NCI-H1105 (cell line): ENCODE results near the gene ARHGAP26.

Source experiments
- DNase-seq: peaks from one replicate; lab custom pipeline; 2025; lab: John Stamatoyannopoulos, UW

ARHGAP26 gene

DNA sequence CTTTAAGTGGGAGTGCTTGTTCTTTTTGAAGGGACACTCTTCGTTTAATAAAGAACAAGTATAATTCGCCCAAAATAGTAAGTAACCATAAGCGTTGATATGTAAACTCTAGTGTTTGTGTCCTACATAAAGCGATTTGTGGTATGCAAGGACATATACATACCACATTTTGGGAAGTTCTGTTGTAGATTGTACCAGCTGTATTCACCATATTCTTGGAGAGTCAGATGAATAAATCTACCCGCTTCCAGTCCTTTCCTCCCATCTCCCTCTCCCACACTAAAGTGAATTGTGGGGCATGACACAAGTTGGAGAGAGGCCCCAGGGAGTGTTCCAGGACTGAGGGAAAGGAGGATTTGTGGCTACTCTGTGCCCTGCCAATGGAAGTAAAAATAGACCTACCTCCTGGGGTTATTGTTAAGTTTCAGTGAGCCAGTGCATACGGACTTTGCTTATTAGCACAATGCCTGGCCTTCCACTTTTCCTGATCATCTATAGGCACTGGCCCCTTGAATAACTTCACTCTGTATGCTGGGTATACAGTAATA, 40.6 kb downstream of the ARHGAP26 start:
- no peak for DNase-seq

DNA sequence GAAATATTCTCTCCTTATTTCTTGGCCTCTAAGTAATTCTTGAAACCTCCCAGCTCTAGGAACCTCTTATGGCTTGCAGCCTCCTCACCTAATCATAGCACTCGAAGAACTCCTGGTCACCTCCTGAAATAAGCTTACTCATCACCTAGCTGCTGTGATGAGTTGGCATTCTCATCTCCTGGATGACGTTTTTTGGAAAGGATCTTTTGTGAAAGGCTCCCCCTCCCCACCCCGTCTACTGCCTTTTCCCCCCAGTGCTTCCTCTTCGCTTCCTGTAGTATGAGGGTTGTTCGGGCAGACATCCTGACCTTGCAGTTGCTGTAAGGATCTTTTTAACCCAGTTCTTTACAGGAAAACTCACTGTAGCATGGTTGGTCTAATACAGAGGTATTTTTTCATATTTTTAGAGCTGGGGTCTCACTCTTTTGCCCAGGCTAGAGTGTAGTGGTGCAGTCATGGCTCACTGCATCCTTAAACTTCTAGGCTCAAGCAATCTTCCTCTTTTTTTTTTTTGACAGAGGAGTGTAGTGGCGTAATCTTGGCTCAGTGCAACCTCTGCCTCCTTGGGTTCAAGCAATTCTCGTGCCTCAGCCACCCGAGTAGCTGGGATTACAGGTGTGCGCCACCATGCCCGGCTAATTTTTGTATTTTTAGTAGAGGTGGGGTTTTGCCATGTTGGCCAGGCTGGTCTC, 41.8 kb downstream of the ARHGAP26 start:
- DNase-seq: no peak

DNA sequence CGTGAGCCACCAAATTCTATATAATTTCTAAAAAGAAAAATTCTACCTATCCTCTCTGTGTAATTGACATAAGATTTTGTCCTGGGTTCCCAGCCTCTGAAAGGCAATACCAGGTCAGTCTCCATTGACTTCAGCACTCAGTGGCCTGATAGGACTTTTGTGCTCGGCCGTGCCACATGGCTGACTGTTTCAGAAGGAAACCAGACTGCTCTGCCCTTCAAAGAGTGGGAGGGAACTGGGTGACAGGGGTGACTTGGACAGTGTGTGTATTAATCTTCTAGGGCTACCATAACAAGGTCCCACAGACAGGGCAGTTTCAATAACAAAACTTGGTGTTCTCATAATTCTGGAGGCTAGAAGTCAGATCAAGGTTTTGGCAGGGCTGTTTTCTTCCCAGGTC, 43.0 kb downstream of the ARHGAP26 start:
- no peak for DNase-seq

DNA sequence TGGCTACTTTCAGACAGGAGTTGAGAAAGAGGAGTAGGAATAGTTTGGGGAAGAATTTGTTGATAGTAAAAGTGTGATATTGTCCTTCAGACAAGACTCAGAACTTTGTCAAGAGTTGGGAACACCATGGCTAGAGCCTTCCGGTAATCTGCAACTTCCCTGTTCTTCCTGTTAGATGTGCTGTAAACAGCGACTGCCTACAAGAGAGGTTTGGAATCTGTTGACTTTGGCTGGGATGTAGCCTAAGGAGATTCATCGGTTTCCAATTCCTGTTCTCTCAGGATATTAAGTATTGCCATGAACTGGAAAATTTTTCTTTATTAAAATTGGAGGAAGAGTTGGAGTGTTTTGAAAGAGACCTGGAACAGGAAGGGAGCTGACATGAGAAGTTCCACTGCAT, 43.9 kb downstream of the ARHGAP26 start:
- DNase-seq: no peak

DNA sequence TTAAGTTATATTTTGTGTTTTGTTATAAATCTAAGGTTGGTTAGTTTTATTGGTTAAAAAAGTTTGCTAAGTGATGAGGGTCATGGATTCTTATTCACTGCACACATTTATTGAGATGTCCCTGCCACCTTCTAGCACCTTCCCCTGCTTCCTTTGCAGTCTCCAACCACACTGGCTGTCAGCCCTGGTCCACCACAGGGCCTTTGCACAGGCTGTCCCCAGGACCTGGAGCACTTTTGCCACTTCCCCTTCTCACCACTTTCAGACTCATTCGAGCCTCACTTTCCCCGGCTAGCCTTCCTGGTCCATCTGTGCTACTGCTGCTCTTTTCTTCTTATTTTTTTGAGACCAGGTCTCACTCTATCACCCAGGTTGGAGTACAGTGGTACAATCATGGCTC, 45.3 kb downstream of the ARHGAP26 start:
- no peak for DNase-seq

DNA sequence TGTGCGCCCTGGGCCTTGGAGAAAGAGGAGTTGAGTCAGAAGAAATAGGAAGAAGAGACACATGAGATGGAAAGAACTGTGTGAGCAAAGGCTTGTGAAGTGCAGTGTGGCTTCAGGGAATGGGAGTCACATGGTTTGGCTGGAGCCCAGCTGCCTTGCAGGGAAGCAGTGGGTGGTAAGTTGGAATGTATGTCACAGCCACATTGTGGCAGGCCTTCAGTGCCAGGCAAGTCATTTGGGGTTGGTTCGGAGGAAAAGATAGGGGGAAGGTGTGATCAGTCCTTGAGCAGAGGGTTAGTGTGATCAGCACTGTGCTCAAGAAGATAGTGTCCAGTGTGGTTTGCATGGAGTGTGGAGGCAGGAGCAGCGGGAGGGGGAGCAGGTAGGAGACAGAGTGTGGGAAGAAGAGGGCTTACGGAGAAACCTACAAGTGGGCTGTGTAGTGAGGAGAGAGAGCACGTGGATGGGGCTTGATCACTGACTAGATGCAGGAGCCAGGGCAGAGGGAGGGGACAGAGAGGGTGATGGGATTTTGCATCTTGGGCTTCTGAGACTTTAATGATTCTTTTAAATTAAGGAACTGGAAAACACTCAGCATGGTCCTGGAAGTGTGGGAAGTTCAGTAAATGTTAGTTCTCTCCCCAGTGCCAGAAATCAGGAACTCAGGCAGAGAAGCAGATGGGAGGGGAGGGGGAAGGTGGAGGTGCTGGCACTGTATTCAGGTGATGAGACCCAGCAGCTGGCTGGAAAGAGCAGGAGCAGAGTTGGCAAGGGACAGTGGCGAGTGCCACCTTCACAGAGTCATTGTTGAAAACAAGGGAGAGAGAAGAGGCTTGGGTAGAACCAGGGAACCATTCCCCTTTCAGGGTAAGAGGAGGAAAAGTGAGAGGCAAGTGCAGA, 46.6 kb downstream of the ARHGAP26 start:
- no peak for DNase-seq

DNA sequence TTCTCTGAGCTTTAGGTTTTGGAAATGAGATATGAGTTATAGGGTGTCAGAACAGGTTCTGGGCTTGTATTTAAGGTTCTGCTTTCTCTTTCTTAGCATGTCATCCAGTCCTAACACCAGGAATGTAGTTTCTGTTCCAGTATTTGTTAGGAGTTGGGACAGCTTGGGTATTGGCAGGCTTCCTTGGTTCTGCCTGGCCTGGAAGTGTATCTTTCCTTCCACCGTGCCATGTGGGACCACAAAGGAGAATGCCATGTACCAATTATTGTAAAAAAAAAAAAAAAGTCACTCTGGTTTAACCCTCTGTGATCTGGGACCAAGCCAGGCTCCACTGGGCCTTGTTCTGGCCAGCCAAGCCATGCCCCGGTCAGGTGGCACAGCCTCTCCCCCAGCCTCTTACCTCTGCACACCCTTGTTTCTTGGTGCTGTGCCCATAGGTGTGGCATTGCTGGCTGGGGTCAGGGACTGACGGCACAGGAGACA, 47.8 kb downstream of the ARHGAP26 start:
- DNase-seq: no peak

DNA sequence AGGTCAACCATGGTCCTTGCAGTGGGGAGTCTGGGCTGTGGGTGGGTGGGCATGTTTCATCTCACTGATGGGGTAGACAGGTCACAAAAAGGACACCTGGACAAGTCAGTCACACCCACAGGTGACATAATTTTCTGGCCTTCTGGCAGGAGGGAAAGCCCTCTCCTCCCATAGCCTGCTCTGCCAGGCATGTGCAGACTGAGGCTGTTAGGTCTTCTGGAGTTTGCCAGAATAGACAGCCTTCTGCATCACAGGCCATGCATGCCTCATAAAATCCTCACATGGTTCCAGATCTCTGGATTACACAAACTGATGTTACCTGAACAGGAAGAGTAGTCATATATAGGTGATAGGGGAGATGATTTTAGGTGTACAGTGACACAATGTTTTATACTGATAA, 49.1 kb downstream of the ARHGAP26 start:
- DNase-seq: no peak

DNA sequence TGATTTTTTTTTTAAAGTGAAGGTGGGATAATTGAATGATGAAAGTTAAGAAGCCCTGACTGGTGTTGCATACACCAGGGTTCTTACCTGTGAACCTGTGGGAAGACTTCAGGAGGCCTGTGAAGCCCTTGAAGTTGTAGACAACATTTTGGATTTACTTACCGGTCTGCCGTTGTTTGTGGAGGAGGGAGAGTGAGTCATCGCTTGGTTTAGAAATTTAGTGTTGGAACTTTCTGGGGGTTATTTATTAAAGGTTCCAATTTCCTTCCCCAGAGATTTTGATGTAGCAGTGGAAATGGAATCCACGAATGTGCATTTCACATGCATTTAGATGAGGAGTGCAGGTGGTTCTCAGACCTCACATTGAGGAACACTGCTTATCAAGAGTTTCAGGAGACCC, 49.6 kb downstream of the ARHGAP26 start:
- no peak for DNase-seq

DNA sequence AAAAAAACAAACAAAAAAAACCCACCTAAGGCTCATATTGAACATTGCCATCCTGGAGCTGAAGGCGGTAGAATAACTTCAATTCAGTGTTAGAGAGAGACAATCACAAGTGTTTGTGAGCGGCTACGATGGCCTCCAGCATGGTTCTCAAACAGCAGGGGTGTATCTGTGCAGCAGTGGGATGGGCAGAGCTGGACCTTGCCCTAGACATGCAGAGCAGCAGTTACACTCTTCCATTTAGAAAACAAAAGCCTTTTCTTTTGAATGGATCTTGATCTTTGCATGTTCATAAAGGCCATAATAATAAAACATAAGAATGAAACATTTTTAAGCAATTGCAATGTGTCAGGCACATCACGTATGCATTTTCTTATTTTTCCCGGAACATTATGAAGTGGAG, 50.3 kb downstream of the ARHGAP26 start:
- no peak for DNase-seq

DNA sequence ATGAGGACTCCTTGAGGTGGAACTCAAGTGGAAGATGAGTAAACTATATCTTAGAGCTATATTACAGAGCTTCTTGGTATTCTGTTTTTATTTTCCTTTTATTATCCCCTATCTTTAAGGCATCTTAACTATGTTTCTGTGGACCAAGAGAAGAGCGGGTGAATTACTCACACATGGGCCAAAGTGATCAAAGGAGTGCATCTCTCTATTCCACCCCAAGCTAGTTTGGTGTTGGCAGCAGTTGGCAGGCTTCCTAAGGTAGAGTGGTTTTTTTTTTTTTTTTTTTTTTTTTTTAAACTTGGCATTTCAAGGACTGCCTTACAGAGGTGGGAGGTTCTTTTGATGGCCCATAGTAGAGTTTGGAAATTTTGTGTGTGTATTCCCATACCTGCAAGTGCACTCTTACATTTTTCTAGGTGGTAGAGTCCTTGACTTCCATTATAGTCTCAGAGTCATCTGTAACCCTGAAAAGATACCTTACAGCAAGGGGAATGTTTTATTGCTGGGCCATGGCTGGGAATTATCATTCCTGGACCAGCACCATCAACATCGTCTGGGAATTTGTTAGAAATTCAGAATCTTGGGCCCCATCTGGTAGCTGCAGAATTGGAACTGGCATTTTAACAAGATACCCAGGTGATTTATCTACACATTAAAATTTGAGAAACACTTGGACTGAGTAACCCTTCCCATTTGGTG, 51.0 kb downstream of the ARHGAP26 start:
- no peak for DNase-seq

DNA sequence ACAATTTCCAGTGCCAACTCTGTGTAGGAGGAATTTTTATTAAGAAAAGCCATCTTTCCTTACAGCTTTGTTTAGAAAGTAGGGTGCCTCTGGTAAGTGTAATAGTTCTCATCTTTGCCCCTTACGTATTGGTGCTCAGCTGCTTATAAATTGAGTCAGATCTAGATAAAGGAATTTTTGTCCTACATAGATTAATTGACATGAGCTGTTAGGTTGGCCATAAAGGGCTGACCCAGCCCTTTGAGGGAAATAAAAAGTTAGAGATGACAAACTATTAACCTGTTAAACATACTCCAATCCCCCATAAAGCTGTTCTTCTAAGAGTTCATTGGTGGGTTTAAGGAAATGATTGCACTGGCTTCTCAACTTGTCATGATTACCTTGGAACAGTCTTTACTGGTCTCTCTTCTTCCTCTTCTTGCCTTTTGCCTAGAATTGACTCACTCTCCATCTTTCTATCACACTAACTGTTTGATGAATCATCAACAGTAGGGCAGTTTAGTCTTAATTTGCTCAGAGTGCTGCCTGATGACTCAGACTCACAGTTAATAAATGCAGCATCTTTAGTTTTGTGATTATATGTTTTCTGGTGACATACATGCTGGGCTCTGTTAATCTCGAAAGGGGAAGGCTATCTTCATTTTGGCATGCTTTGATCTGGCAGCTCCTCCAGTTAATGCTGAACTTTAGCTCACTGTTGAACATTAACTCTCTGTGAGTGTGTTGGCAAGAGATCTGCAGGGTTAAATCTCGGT, 51.7 kb downstream of the ARHGAP26 start:
- no peak for DNase-seq

DNA sequence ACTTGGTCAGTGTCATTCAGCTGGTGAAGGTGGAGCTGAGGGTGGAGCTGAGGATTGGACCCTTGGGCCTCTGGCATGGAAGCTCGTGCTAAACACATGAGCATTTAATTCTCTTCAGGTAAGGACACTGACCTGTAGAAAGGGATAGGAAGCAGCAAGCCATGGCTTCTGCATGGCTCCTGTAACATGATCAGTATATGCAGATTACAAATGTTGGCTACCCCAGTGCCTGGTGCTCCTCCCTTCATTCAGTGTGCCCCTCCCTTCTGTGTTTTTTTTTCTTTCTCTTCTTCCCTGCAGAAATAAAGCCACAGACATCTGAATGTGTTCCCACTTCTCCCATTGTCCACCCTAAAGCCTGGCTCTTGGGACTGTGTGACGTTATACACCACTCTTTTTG, 52.9 kb downstream of the ARHGAP26 start:
- DNase-seq: no peak

DNA sequence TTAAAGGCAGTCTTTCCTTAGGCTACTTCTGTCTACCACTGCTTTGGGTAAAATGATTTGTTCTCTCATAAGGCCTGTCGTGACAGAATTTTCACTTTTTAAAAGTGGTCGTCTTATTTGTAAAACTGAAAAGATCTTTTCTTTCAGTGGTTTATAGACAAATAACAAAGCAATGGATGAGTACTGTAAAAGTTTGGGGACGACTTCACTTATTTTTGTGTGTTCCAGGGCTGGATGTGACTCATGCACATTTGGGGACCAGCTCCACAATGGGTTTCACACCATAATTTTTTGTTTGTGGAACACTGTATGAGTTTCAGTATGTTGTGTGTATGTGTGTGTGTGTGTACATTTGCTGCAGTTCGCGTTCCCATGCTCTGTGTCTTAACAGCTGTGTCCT, 53.6 kb downstream of the ARHGAP26 start:
- DNase-seq: no peak

DNA sequence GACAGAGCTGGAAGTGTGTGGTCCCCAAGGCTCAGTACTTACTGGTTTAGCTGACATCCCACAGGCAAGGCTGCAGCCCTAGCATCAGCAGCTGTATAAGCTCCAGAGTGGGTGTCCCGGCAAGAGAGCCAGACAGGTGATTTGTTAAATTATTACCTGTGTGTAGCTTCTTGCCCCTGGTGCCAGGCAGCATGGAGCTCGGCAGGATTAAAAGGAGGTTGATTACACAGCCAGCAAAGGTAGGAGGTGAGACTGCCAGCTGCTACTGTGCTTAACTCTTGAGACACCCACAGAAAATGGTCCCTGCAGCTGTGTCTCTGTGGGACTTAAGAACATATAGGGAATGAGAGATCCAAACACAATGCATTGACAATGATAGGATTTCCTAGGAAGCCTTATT, 54.2 kb downstream of the ARHGAP26 start:
- DNase-seq: no peak

DNA sequence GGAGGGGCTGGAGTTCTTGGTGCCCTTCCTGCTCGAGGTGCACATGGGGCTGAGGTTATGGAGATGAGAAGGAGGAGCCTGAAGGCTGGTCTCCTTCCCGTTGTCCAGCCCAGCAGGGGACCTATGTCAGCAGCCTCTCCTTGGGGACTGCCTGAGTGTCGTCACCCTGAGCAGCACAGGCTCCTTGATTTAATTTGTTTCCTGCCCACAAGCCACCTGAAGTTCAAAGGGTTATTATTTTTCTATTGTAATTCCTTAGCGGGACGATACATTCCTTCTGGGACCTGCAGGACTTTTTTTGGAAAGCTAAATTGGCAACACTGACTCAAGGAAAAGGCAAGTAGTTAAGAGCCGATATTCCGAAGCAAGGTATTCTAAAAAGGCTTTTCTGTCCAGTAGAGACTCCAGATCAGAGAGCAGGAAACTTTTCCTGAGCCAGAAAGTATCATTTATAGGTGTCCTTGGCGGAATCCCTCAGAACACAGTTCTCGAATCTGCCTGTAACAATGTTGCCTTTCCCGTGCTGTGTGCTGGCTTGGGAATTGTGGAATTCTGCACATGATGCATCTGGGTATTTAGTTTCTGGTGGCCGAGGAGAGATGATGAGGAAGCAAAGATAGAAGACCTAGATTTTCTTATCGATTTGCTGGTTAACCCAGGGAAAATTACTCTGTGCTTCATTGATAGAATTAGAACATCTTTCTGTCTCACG, 55.4 kb downstream of the ARHGAP26 start:
- DNase-seq: no peak

DNA sequence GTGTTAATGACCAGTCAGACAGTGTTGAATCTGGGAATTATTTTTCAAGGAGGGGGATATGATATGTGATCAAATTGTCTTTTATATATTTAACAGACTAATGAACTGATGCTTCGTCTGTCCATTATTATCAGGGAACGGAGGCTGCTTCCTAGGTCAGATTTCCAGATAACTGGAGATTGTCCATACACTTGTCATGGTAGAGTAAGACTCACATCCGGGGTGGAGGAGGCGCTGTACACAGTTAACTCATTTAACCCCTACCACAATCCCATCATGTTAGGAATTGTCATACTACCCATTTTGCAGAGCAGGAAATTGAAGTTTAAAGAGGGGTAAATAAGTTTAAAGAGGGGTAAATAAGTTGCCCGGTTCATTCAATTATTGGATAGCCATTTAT, 55.9 kb downstream of the ARHGAP26 start:
- no peak for DNase-seq

DNA sequence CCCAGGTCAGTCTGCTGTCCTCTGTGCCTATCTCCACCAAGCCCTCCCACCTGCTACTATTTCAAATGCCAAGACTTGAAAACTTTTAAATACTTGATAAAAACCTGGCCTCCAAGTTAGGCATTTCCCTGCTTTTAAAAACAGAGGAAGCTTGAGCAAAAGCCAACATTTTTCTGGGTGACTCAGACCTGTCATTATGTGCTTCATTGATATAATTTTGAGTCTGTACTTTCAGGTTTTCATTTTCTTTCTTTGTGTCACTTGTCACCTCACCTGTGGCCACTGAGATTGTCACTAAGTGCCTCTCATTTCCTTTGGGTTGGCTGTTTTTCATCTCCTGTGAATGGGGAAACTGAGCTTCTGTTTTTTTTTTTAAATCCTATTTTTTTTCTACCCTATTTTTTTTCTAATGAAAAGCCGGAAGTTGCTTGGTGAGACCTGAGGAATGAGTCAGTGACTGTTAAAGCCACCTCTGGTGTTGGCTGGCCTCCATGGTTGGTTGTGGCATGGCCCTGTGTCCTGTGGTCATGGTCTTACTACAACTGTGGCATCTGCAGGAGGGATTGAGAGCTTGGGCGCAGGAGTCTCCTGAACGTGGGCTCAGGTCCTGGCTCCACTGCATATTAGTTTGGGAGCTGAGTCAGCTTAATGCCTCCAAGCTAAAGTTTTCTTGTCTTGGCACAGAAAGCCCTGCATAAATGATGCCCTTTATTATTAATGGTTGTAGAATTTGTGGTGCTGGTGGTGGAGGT, 56.7 kb downstream of the ARHGAP26 start:
- DNase-seq: no peak

DNA sequence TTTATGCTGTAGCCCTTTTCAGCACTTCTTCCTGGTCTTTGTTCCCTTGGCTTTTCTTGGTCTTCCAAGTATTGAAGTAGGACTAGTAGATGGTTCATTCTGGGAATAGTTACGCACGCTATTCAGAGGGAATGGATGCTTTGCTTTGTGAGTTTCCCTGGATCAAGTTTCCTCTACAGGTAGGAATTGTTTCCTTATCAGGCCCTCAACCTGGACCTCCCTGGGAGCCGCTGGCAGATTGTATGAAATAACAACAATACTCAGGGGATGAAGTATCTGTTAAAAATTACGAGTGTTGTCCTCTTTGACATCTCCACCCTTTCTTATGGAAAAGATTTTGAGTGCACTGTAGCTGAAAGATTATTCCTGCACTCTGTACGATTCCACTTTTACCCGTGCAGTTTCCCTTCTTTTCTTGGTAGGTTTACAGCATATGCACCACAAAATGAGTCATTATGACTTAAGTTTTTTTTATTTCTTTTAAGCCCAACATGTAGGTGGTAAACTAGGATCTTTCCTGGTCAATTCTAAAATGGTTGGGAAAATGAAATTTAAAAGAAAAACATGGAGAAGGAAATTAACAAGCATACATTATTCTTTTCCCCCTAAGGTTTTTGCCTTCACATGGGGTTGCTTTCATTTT, 57.9 kb downstream of the ARHGAP26 start:
- no peak for DNase-seq
